ENCODE measurements around the gene DIDO1.
"Not testable (repeated sequence)": the region's sequence is repeated elsewhere in the genome, so short reads cannot be mapped to it uniquely, and the experiment has no call there.

The DIDO1 gene

DNA sequence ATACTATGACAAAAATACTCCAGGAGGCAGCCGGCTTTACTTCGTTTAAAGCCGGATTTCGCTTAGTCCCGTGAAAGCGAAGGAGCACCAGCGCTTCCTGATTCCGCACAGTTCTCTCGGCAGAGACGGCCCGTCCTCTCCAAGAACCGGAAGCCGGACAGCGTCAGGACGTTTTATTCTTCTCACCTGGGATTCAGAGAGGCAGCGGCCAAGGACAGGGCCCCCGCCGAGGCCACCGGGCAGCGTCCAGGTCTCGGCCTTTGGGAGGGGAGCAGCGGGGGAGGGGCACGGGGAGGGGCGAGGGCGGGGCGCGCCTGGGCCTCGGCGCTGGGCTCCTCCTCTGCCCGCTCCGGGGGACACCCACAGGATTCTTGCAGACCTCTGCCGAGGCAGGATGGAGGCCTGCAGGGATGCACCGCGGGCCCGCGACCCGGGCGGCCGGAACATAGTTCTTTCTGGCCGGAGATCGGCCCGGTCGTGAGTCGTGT, 2.8 kb upstream of the DIDO1 start:
- DNase-seq (ENCODE audit: low read depth in 2 of 2), result peak; percentile 38 to 49

DNA sequence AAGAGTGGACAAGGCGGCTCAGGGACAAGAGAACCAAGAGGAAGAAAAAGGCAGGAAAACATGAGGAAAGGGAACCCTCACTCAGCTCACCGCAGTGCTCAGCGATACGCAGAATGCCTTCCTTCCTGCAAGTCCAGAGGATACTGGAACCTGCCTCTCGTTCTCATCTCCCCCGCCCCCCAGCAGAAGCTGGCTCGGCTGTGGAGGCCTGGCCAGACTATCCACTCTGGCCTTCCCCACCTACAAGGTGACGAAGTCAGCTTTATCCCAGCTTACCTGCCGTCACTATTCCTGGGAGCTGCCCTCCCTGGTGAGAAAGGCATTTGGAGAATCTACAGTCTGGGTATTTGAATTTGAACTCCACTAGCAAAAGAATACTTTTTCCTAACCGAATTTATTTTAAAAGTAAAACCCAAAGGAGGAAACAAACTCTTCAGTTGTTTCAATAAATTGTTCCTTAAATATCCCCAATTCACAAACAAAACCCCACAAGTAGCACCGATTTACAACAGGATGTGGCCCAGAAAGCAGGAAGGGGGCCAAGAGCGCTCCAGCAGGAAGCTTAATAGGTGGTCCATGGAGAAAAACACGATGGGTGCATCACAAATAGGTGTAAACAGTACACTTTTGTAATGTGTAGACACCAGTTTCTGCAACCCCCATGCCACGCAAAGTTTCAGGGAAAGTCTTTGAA, 2.1 kb upstream of the DIDO1 start:
- DNase-seq (ENCODE audit: low read depth in 2 of 2), result no peak

GRCh38 chr20:62927128-62927705, 912 bp upstream of the DIDO1 start:
- no peak for DNase-seq (ENCODE audit: low read depth in 2 of 2)

DNA sequence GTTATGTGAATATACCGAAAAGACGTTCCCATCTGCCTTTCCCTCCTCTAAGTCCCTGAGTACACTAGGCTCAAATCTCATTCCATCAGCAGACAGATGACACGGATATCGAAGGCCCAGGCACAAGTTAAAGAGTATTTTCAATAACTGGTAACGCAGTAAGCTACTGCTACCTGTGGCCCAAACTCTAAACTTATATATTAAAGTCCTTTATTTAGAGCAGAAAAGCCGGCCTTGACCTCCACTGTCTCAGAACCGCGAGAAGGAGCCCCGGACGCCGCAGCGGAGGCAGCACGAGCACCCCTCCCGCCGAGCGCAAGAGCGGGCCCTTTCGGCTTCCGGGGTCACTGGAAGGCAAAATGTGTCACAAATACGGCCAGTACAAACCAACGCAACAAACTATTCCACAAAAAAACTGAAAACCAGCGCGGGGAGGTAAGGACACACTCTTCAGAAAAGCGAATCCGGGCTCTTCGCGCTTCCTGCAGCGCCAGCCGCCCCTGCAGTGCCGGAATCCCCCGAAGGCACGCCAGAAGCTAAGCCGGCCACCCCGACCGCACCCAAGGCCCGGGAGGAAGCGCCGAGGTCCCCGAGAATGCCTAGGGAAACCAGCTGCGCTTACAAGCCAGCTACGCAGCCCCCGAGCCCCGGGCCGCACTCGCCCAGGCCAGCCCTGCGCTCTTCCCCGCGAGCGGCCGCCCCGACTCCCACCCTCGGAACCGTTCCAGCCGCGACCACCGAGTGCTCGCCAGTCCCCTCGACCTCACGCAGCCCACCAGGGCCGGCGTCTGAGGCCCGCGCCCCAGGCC, 681 bp downstream of the DIDO1 start:
- peak in 1 of 2 donors; percentile 37 for DNase-seq (ENCODE audit: low read depth in 2 of 2)

DNA sequence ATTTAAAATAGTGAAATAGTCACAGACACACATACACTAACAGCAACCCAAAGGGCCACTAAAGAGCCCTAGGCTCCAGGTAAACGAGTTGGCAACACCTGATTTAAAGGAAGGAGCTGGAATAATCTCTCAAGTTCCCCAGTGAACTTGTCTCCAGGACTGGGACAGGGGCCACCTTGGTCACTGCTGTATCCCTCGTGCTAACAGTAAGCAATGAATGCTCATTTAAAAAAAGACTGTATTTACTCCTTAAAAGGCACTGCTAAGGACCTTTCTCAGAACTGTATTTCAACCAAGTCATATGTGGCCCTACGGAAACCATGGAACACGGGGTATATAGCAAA, 1.3 kb downstream of the DIDO1 start:
- no peak for DNase-seq (ENCODE audit: low read depth in 2 of 2)

DNA sequence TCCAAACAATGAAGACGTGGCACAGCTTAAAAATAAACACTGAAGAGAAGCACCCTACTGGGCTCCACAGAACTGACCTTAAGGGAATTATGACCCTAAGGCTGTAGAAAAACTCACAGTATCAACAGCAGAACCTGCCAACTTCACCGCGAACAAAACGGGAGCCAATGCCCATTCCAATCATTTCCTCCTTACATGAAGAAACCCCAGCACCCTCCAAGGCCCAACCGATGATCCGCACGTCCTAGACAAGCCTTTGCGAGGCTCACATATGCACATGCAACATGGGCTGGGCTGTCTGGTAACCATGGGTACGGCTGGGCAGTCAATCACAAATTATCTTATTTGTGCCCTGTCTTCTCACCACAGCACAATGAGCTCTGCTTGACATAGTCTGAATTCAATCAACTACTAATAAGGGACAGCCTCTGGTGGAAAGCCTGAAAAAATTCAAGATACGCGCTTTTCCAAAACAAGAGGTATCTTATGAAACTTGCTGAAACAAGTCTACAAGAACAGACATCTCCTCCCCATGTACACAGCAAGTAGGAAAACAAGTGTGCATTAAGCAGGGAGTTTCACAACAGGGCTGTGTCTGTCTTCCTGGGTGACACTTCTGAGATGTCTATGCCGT, 1.7 kb downstream of the DIDO1 start:
- no peak for DNase-seq (ENCODE audit: low read depth in 2 of 2)

DNA sequence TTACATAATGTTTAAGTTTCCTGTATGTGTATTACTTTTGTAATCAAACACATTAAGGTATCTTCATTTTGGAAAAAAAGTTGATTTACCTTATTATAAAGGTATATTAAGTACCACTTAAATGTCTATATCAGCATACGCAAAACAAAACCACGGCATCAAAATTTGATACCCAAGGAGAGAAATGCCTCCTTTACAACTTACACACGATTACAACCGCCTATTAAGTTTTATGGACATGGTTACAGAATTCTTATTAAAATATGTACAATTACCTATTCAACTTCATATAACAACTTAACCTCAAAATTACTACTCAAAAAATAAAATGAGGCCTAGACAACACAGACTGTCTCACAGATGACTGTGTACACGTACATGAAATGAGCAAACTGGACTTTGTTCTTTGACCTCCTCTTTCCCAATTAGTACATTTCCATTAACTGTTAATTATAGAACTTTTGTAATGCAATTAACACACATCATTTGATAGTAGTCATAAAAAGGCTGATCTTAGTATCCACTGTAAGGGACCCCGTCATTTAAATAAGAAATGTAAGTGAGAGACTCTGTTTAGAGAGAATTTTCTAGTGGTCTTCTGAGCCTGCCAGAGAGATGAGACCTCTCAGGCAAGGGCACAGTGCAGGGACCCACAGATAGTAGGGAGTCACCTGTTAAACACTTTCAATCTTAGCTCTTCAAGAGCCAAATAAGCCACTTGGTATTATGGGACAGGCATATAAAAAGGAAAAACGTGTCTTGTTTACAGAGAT, 2.5 kb downstream of the DIDO1 start:
- no peak for DNase-seq (ENCODE audit: low read depth in 2 of 2)

DNA sequence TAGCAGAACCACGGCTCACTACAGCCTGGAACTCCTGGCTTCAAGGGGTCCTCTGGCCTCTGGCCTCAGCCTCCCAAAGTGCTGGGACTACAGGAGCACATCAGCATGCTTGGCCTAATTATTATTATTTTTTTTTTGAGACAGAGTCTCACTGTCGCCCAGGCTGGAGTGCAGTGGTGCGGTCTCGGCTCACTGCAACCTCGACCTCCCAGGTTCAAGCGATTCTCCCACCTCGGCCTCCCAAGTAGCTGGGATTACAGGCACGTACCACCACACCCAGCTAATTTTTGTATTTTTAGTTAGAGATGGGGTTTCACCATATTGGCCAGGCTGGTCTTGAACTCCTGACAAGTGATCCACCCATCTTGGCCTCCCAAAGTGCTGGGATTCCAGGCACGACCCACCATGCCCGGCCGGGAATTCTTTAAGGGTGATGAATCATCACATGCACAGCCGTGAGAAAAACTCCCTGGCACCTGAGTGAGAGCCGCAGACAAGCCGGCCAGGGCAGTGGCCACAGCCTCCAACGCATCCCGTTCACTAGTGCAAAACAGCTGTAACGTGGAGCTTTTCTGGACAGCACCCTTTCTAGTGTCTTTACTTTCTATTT, 3.1 kb downstream of the DIDO1 start:
- not testable (repeated sequence) for DNase-seq (ENCODE audit: low read depth in 2 of 2)

- no peak for DNase-seq (ENCODE audit: low read depth in 2 of 2)
Measured at GRCh38 chr20:62922451-62922921, 3.8 kb downstream of the DIDO1 start.

GRCh38 chr20:62921119-62921687, 5.1 kb downstream of the DIDO1 start:
- DNase-seq (ENCODE audit: low read depth in 2 of 2), result peak; percentile 32 to 50

DNA sequence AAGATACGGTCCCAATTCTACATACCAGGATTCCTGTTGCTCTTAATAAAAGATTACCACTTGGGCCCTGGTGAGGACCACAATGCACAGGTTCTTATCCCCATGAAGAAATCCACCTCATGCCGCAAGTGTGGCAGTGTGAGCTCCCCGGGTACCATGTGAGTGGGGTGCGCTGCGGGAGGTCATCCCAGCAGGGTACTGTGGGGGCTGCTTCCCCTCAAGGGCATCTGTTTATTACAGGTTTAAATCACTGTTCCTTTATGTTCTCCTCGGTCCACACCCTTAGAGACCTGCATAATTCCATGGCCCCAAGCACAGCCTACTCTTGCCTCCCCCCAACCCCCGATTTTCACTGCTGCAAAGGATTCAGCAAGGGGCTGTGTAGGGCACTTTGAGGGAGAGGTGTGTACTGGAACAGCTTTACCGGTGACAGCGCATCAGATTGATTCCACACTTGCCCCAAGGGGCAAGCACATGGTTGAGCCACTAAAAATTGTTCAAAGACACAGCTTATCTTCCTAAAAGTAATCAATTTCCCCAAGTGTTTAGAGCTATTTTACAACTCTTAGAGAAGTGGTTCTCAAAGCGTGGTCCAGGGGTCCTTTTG, 6.2 kb downstream of the DIDO1 start:
- no peak for DNase-seq (ENCODE audit: low read depth in 2 of 2)

DNA sequence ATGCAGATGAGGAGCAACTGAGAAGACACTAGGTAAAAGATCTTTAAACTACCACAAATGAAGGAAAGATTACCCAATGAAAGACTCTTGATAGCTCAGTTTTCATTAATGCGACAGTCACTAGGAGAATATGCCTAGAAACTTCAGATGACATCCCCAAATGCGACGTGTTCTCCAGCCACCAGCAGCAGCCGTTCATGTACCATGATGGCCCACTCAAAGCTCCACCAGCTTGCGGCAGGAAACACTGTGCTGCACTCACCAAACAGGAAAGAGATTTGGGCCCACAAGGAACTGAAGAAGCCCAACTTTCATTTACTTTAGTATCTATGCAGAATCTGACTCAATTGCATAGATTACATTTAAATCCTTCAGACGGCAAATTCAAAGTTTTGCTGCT, 7.5 kb downstream of the DIDO1 start:
- DNase-seq (ENCODE audit: low read depth in 2 of 2), result no peak

- DNase-seq (ENCODE audit: low read depth in 2 of 2), result no peak
Measured at GRCh38 chr20:62918147-62918546, 8.2 kb downstream of the DIDO1 start.

DNA sequence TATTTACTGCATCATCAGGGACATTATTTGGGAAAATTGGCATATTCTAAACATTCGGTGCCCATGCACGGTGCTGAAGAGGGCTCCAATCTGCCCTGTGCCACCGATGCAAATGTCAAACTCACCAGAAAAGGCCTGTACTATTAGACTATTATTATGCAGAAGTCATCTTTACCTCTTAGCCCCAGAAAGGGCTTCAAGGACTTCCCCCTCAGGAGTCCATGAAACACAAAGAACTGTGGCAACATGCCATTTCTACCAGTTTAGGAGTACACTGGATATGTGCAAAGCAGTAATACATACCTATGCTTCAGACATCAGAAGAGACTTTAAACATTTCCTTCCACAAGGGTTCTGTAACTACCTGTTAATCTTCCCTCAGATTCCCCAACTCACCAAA, 8.6 kb downstream of the DIDO1 start:
- DNase-seq (ENCODE audit: low read depth in 2 of 2), result no peak

- DNase-seq (ENCODE audit: low read depth in 2 of 2), result no peak
Measured at GRCh38 chr20:62916703-62917476, 9.4 kb downstream of the DIDO1 start.

DNA sequence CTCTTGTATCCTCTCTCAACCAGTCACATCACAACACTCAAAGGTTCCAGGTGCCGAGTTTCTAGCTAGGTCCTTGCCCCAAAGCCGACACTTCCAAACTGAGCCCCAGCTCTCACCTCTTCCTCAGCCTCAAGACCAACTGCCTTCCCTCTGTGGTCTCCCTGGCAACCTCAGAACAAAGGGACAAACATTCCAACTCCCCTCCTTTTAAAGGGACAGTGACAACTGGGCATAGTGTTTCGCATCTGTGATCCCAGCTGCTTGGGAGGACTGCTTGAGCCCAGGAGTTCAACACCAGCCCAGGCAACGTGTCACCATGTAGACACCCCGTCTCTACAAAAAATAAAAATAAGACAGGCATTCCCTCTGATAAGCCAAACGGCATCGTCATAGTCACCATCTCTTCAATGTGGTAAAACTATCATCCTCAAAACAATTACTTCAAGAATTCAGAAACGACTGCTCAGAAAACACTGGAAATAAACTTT, 11.3 kb downstream of the DIDO1 start:
- no peak for DNase-seq (ENCODE audit: low read depth in 2 of 2)

DNA sequence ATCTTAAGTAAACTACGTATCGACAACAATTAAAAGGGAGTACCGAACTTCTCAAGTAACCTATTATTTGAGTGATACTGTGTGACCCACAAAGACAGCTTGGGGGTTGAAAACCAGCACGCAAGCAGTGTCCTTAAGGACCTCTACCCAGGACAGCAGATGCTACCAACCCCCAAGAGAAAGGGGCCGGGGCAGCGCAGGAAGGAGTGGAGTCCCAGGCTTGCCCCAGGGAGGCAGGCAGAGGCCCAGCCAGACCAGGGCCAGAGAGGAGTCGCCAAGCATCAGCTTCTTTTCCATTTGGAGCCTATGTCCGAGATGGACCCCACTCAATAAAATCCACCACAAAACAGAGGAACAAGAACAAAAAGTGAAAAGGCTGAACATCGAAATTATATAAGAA, 11.9 kb downstream of the DIDO1 start:
- DNase-seq (ENCODE audit: low read depth in 2 of 2), result no peak

DNA sequence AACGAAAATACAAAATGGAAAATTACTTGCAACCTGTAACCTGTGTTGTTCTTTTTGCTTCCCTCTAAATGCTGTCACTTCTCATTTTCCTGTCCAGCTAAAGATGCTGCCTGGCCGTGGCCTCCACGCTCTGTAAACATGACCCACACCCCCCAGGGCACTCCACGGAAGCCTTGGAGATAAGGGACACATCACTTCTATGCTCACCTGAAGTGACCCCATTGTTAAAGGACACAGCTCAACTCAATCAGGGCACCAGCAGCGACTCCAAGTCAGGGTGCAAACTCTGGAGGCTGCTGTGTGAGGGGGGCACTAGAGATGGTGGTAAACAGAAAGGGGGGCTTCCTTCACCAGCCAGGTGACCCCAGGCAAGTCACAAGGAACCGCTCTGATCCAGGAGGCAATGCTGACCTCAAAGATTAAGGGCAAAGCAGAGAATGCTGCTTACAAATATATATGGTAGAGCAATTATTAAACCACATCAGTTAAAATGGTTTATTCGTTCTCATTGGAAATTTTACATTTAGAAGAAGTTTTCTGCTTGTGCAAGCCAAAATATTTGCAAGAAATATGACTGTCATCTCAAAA, 13.2 kb downstream of the DIDO1 start:
- no peak for DNase-seq (ENCODE audit: low read depth in 2 of 2)

- DNase-seq (ENCODE audit: low read depth in 2 of 2), result no peak
Measured at GRCh38 chr20:62911701-62912280, 14.5 kb downstream of the DIDO1 start.
